Calu3 (cell line): ENCODE data around the gene VAT1. TPM values are rescaled to one million over a fixed set of nuclear protein-coding genes. Genes with fewer than 3 reads are reported as not detected.
"Not testable (repeated sequence)": the region's sequence is repeated elsewhere in the genome, so short reads cannot be mapped to it uniquely, and the experiment has no call there.

Experiments used
- BruUV-seq: library from RNA; stranded (reverse); fragments of 400-500 nt; replicated peaks from 2 replicates; lab custom pipeline; 2021; lab: Mats Ljungman, UMichigan
- CTCF ChIA-PET: fragments of 300-600 bp; sonication (Branson Sonifier 250); formaldehyde crosslinking; loops from one replicate; lab custom pipeline; 2022; ENCODE audit warnings: antibody characterized with exemption; lab: Charles Lee
- DNase-seq: peaks from one replicate; pipeline ENCODE4 v3.0.0; 2022
- H3K27ac Mint-ChIP-seq: one replicate; pipeline ENCODE4 v1.8.0; 2022; ENCODE audit warnings: mixed read lengths; ENCODE audit not compliant: unreplicated experiment
- H3K27me3 Mint-ChIP-seq: one replicate; pipeline ENCODE4 v1.8.0; 2022; ENCODE audit warnings: mixed read lengths; ENCODE audit not compliant: unreplicated experiment
- H3K36me3 Mint-ChIP-seq: one replicate; pipeline ENCODE4 v1.8.0; 2022; ENCODE audit warnings: mild to moderate bottlenecking, moderate library complexity, mixed read lengths; ENCODE audit not compliant: insufficient read depth, unreplicated experiment
- H3K4me1 Mint-ChIP-seq: one replicate; pipeline ENCODE4 v1.8.0; 2022; ENCODE audit warnings: mild to moderate bottlenecking, low read depth, mixed read lengths; ENCODE audit not compliant: unreplicated experiment
- H3K4me3 Mint-ChIP-seq: one replicate; pipeline ENCODE4 v1.8.0; 2022; ENCODE audit warnings: mild to moderate bottlenecking, low read depth, moderate library complexity, mixed read lengths; ENCODE audit not compliant: unreplicated experiment
- H3K9me3 Mint-ChIP-seq: one replicate; pipeline ENCODE4 v1.8.0; 2022; ENCODE audit warnings: low read depth, mixed read lengths; ENCODE audit not compliant: unreplicated experiment
- CTCF ChIP-seq: fragments of 200-600 bp; IDR thresholded peaks from one replicate; pipeline ENCODE4 v1.8.0; 2022; ENCODE audit warnings: antibody characterized with exemption; ENCODE audit not compliant: unreplicated experiment
- intact Hi-C: fragments of 100-400 bp; cut with micrococcal nuclease; formaldehyde crosslinking; loops from one replicate; pipeline ENCODE4 v1.10.0; 2022; ENCODE audit not compliant: unreplicated experiment
- total RNA-seq: library from RNA; stranded (reverse); gene quantifications from 2 replicates; pipeline ENCODE4 v1.2.3, GENCODE V29; 2022

Gene VAT1
- total RNA-seq, 1 experiment from 2014 or later: 156 TPM

DNA sequence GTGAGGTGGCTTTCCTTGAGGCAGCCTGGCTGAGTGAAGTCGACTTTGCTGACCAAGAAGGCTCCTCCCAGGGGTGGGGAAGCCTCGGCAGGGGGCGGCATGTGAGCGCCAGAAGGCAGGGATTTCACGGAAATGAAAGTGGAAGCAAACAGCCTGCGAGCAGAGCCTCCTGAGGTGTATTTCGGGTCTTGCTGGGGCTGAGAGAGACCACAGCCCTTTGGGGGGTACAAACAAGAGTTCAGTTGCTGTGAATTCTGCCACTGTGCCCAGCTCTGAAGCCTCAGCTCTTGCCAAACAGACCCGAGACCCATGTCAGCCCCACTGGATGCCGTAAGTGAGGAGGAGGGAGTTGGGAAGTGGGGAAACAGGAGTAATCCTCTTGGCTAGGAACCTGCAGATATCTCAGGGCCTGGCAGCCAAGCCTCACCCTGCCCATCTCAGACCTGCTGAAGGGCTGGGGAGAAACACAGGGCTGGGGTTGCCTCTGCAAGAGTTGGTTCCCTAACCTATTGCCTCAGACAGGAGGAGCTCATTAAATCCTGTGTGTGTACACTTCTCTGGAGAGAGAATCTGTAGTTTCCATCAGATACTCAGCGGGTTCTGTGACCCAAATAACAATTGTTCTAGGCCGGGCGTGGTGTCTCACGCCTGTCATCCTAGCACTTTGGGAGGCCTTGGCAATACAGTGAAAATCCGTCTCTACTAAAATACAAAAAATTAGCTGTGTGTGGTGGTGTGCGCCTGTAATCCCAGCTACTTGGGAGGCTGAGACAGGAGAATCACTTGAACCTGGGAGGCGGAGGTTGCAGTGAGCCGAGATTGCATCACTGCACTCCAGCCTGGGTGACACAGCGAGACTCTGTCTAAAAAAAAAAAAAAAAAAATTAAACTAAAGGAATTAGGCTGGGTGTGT lies 15.3 kb downstream of the VAT1 start, which contains the start of gene IFI35:
TSS of gene IFI35 (plus strand) at position 146 of the 913 bp plus-strand sequence. CDS start at position 310, 164 bp downstream.
- H3K4me1 Mint-ChIP-seq: peaks cover 19% of the 10 kb centered on the region
- H3K27ac Mint-ChIP-seq: peak within 1 kb of the TSS; percentile 86
- peak; percentile 33 for TF ChIP-seq CTCF
- peak within 1 kb of the TSS; percentile 91 for H3K4me3 Mint-ChIP-seq
- no peaks in the 10 kb centered on the region for H3K9me3 Mint-ChIP-seq
- CTCF ChIA-PET: interaction anchor here (0.6 to 1.9 kb wide), 7 partner anchors 9 to 1181 kb away, joined by 3 to 16 read pairs (median 3); partner anchors contain the start of gene RPL27
- H3K27me3 Mint-ChIP-seq: no peaks in the 10 kb centered on the region
- TSS peak; percentile 54 for BruUV-seq
- intact Hi-C loops: no loop called here
- peaks cover 54% of the 10 kb centered on the region for H3K36me3 Mint-ChIP-seq
- peak; percentile 95 for DNase-seq

GRCh38 chr17:43003542-43004172 lies 18.5 kb downstream of the VAT1 start:
- CTCF ChIA-PET: no interaction called here
- peak; percentile 26 for TF ChIP-seq CTCF
- Mint-ChIP-seq H3K4me1 (peaks cover 10% of the 10 kb centered on the region), H3K36me3 (peaks cover 79% of the 10 kb centered on the region), H3K27me3 (no peaks in the 10 kb centered on the region), H3K4me3 (no peak overlapping the region), H3K9me3 (no peaks in the 10 kb centered on the region), H3K27ac (peak overlapping the region; percentile 47)
- no peak for DNase-seq
- intact Hi-C loops: no loop called here
- no TSS peak for BruUV-seq

- H3K9me3 Mint-ChIP-seq, intact Hi-C loops, H3K4me3 Mint-ChIP-seq, H3K27me3 Mint-ChIP-seq, DNase-seq, BruUV-seq: not testable (repeated sequence)
- H3K27ac Mint-ChIP-seq: peak overlapping the region; percentile 27
- CTCF ChIA-PET: interaction anchor here (1.6 kb wide), 1 partner anchor 10 kb away, joined by 4 read pairs; no protein-coding TSS in a partner anchor
- H3K36me3 Mint-ChIP-seq: peaks cover 83% of the 10 kb centered on the region
- peaks cover 19% of the 10 kb centered on the region for H3K4me1 Mint-ChIP-seq
These were observed 21.3 kb downstream of the VAT1 start for GRCh38 chr17:43000894-43001293.

- Mint-ChIP-seq H3K9me3 (no peaks in the 10 kb centered on the region), H3K27me3 (no peaks in the 10 kb centered on the region), H3K27ac (peak overlapping the region; percentile 100), H3K4me1 (peaks cover 19% of the 10 kb centered on the region), H3K36me3 (peaks cover 89% of the 10 kb centered on the region), H3K4me3 (peak overlapping the region; percentile 99)
- CTCF ChIA-PET: interaction anchor here (0.6 to 2.2 kb wide), 9 partner anchors 8 to 322 kb away, joined by 3 to 16 read pairs (median 5); partner anchors contain the start of genes BRCA1, IFI35, PLEKHH3 and VAT1
- TF ChIP-seq CTCF: no peak
- no TSS peak for BruUV-seq
- DNase-seq: no peak
- intact Hi-C loops: no loop called here
These were observed 23.1 kb downstream of the VAT1 start for GRCh38 chr17:42999003-42999525.
